Upper lobe of left lung (tissue), 6 donors: ENCODE measurements around the gene SUPT5H. TPM values are rescaled to one million over a fixed set of nuclear protein-coding genes. Genes with fewer than 3 reads are reported as not detected.

Source experiments
- ATAC-seq, 2 donors: fragments of 200-7000 bp; cut with Tn5 transposase; one replicate each; pipeline ENCODE4 v1.9.1; 2022; ENCODE audit warnings: mild to moderate bottlenecking in 2 of 2, moderate library complexity in 2 of 2; ENCODE audit not compliant: low FRiP score in 2 of 2
- DNase-seq, 2 donors: peaks; one replicate each; pipeline ENCODE4 v3.0.0-alpha.2; 2019 to 2020
- H3K27ac ChIP-seq, 4 donors: fragments of 200-600 bp; sonication (generic); one replicate each; pipeline ENCODE4 v1.5.1; 2016 to 2019
- H3K27me3 ChIP-seq, 4 donors: fragments of 200-600 bp; sonication (generic); one replicate each; pipeline ENCODE4 v1.5.1; 2017 to 2019
- H3K36me3 ChIP-seq, 4 donors: fragments of 200-600 bp; sonication (generic); one replicate each; pipeline ENCODE4 v1.5.1; 2016 to 2019
- H3K4me1 ChIP-seq, 4 donors: fragments of 200-600 bp; sonication (generic); one replicate each; pipeline ENCODE4 v1.5.1; 2018 to 2019
- H3K4me3 ChIP-seq, 4 donors: fragments of 200-600 bp; sonication (generic); one replicate each; pipeline ENCODE4 v1.5.1; 2017 to 2019; ENCODE audit warnings: mild to moderate bottlenecking in 2 of 4, moderate library complexity in 1 of 4
- H3K9me3 ChIP-seq, 4 donors: fragments of 200-600 bp; sonication (generic); one replicate each; pipeline ENCODE4 v1.5.1; 2018 to 2019
- EP300 ChIP-seq, 4 donors: sonication (generic); formaldehyde crosslinking; IDR thresholded peaks; one replicate each; pipeline ENCODE4 v1.5.1; 2017; ENCODE audit warnings: antibody characterized with exemption in 4 of 4, control low read depth in 2 of 4
- POLR2A ChIP-seq, 4 donors: fragments of 450-650 bp; IDR thresholded peaks; one replicate each; pipeline ENCODE4 v1.5.1; 2016 to 2017; ENCODE audit warnings: antibody characterized with exemption in 4 of 4, mild to moderate bottlenecking in 2 of 4
- POLR2AphosphoS5 ChIP-seq, 2 donors: sonication (generic); formaldehyde crosslinking; IDR thresholded peaks; one replicate each; pipeline ENCODE4 v1.5.1; 2017; ENCODE audit warnings: antibody characterized with exemption in 2 of 2
- WGBS, 2 donors: methylation state at CpG; one replicate each; pipeline ENCODE4 v1.1.5; 2017 to 2018; 5-methylcytosine and 5-hydroxymethylcytosine counted together
- total RNA-seq, 6 donors: library from RNA; depleted of rRNA in 4 of 6; stranded (reverse); fragments of >200 nt in 4 of 6; gene quantifications; one replicate each; pipeline versions ENCODE4 v1.1.0 to v1.2.1, GENCODE V29; 2016 to 2021
- TF ChIP-seq, protein P1 (sequence below), 6 experiments: fragments of 450-650 bp in 4 of 6; fragments of 200-600 bp in 2 of 6; sonication (generic) in 2 of 6; IDR thresholded peaks; one replicate each; pipeline ENCODE4 v1.5.1; 2016 to 2019; ENCODE audit warnings: antibody characterized with exemption in 6 of 6
- donor health status: DM: no; HTN: no; CAD: no; lungs with moderate emphysema.
- donor health status: DM: no; HTN: yes; CAD: no; lungs with severe emphysema.

SUPT5H gene
- total RNA-seq, 6 donors from 2014 or later = 94.9 to 183 (median 111) TPM

DNA sequence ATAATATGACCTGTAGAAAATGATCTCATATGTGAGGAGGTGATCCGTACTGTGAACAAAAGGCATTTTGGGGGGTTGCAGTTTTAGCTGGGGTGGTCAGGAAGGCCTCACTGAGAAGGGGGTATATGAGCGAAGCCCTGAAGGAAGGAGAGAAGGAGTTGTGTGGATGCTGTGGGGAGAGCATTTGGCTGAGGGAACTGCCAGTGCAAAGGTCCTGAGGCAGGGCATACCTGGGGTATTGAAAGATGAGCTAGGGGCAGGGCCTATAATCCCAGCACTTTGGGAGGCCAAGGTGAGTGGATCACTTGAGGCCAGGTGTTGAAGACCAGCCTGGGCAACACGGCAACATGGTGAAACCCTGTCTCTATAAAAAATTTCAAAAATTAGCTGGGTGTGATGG lies 72.0 kb downstream of the SUPT5H start:
- TF ChIP-seq, protein P1, sequence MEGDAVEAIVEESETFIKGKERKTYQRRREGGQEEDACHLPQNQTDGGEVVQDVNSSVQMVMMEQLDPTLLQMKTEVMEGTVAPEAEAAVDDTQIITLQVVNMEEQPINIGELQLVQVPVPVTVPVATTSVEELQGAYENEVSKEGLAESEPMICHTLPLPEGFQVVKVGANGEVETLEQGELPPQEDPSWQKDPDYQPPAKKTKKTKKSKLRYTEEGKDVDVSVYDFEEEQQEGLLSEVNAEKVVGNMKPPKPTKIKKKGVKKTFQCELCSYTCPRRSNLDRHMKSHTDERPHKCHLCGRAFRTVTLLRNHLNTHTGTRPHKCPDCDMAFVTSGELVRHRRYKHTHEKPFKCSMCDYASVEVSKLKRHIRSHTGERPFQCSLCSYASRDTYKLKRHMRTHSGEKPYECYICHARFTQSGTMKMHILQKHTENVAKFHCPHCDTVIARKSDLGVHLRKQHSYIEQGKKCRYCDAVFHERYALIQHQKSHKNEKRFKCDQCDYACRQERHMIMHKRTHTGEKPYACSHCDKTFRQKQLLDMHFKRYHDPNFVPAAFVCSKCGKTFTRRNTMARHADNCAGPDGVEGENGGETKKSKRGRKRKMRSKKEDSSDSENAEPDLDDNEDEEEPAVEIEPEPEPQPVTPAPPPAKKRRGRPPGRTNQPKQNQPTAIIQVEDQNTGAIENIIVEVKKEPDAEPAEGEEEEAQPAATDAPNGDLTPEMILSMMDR (IDR thresholded peaks at IDR 0.05) = no peak
- no peak for TF ChIP-seq POLR2A (IDR thresholded peaks at IDR 0.05)
- no peak for TF ChIP-seq POLR2AphosphoS5 (IDR thresholded peaks at IDR 0.05)
- no peak for TF ChIP-seq EP300 (IDR thresholded peaks at IDR 0.05)
- Histone ChIP-seq H3K9me3 (no peaks in the 10 kb centered on the region), H3K4me3 (no peak overlapping the region), H3K4me1 (peaks cover 9 to 18% (median 12%) of the 10 kb centered on the region in 4 donors), H3K27ac (no peak overlapping the region), H3K27me3 (peaks cover 0 to 29% (median 16%) of the 10 kb centered on the region in 4 donors), H3K36me3 (no peaks in the 10 kb centered on the region)
- DNase-seq (no peak), ATAC-seq (no peak)
- WGBS, 2 donors = 79 to 87% methylated on average over 3 of the region's 3 CpGs

DNA sequence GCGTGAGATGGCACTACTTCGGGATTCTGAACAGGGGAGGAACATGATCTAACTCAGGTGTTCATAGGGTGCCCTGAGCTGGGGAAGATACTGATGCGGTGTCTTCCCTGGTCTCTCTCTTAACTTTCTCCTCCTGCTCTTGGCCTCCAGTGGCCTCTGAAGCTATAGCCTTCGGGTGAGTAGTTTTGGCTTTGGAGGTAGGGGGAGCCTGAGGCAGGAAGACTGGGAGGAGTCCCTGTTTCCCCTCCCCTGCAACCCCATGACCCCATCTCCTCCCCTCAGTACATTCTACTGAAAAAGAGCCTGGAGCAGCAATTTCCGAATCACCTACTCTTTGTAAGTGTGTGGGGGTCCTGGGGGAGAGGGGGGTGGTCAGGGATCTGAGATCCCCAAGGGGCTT lies 73.1 kb downstream of the SUPT5H start:
- no peak overlapping the region for H3K27ac ChIP-seq
- no peak for DNase-seq
- TF ChIP-seq, protein P1 (IDR thresholded peaks at IDR 0.05) = no peak
- TF ChIP-seq POLR2AphosphoS5 (IDR thresholded peaks at IDR 0.05) = no peak
- TF ChIP-seq EP300 (IDR thresholded peaks at IDR 0.05) = no peak
- TF ChIP-seq POLR2A (IDR thresholded peaks at IDR 0.05) = no peak
- peaks cover 0 to 29% (median 16%) of the 10 kb centered on the region in 4 donors for H3K27me3 ChIP-seq
- no peak overlapping the region for H3K4me3 ChIP-seq
- H3K4me1 ChIP-seq = peaks cover 9 to 18% (median 12%) of the 10 kb centered on the region in 4 donors
- no peaks in the 10 kb centered on the region for H3K9me3 ChIP-seq
- no peaks in the 10 kb centered on the region for H3K36me3 ChIP-seq
- WGBS, 2 donors = 57 to 62% methylated on average over 5 of the region's 5 CpGs
- no peak for ATAC-seq

DNA sequence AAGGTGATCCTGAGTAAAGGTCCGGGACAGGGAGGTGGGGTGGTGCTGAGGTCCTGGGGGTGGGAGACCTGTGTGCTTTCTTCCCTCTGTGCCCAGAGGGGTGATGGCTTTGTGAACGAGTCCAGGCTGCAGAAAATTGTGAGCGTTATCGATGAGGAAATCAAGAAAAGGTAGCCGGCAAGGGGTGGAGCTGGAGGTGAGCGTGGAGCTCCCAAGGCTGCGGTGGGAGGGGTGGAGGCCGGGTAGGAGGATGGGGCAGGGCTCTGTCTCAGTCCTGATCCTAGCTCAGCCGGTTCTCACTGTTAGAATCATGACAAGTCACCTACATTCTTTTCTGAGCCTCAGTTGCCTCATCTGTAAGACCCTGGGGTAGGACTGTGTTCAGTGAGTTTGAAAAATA lies 73.6 kb downstream of the SUPT5H start:
- no peak overlapping the region for H3K27ac ChIP-seq
- TF ChIP-seq EP300 (IDR thresholded peaks at IDR 0.05) = no peak
- TF ChIP-seq, protein P1 (IDR thresholded peaks at IDR 0.05) = no peak
- no peak for TF ChIP-seq POLR2A (IDR thresholded peaks at IDR 0.05)
- TF ChIP-seq POLR2AphosphoS5 (IDR thresholded peaks at IDR 0.05) = no peak
- H3K9me3 ChIP-seq = no peaks in the 10 kb centered on the region
- ATAC-seq = no peak
- 61 to 72% methylated on average over 9 of the region's 9 CpGs for WGBS, 2 donors
- DNase-seq = no peak
- H3K36me3 ChIP-seq = no peaks in the 10 kb centered on the region
- peaks cover 9 to 18% (median 12%) of the 10 kb centered on the region in 4 donors for H3K4me1 ChIP-seq
- no peak overlapping the region for H3K4me3 ChIP-seq
- H3K27me3 ChIP-seq = peaks cover 0 to 25% (median 16%) of the 10 kb centered on the region in 4 donors

DNA sequence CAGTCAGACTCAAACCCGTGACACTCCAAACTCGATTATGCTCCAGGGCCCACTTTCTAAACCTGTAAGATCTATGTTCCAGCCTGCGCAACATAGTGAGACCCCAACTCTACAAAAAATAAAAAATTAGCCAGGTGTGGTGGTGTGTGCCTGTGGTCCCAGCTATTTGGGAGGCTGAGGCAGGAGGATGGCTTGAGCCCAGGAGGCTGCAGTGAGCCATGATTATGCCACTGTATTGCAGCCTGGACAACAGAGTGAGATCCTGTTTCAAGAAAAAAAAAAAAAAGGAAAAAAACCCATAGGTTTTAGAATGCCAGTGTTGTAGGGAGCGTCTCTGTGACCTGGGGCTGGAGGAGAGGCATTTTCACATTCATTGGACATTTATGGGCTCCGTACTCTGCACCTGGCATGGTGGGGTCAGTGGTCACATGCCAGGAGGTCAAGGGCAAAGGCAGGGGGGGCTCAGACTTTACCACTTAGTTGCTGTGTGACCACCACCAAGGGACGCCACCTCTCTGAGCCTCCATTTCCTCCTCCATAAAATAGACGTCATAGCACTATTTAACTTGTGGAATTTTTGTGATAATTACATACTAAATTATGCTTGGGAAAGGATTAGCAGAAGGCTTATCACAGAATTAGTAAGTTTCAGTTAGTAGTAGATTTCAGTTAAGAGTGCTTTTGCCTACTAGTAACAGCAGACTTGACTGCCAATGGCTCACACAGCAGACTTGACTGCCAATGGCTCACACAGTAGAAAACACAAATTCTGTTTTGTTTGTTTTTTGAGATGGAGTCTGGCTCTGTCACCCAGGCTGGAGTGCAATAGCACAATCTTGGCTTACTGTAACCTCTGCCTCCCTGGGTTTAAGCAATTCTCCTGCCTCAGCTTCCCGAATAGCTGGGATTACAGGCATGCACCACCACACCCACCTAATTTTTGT lies 75.4 kb downstream of the SUPT5H start:
- H3K9me3 ChIP-seq = no peaks in the 10 kb centered on the region
- TF ChIP-seq POLR2A (IDR thresholded peaks at IDR 0.05) = no peak
- TF ChIP-seq POLR2AphosphoS5 (IDR thresholded peaks at IDR 0.05) = no peak
- no peak for TF ChIP-seq EP300 (IDR thresholded peaks at IDR 0.05)
- TF ChIP-seq, protein P1 (IDR thresholded peaks at IDR 0.05) = no peak
- peaks cover 0 to 7% (median 3%) of the 10 kb centered on the region in 4 donors for H3K27me3 ChIP-seq
- H3K27ac ChIP-seq = no peak overlapping the region
- DNase-seq (no peak), ATAC-seq (no peak)
- H3K4me3 ChIP-seq = no peak overlapping the region
- H3K36me3 ChIP-seq = no peaks in the 10 kb centered on the region
- peaks cover under 1 to 4% (median 1%) of the 10 kb centered on the region in 4 donors for H3K4me1 ChIP-seq
- 84 to 86% methylated on average over 8 of the region's 8 CpGs for WGBS, 2 donors
